Regular cardiac myocyte (primary cell): Measurements from ENCODE around the gene MYOG. TPM values are rescaled to one million over a fixed set of nuclear protein-coding genes. Genes with fewer than 3 reads are reported as not detected.

Experiments used
- total RNA-seq: library from RNA; depleted of rRNA; stranded (reverse); fragments of >200 nt; gene quantifications from 2 replicates; pipeline ENCODE4 v1.2.3, GENCODE V29; 2014

MYOG gene
- not detected in 2 replicates for total RNA-seq

DNA sequence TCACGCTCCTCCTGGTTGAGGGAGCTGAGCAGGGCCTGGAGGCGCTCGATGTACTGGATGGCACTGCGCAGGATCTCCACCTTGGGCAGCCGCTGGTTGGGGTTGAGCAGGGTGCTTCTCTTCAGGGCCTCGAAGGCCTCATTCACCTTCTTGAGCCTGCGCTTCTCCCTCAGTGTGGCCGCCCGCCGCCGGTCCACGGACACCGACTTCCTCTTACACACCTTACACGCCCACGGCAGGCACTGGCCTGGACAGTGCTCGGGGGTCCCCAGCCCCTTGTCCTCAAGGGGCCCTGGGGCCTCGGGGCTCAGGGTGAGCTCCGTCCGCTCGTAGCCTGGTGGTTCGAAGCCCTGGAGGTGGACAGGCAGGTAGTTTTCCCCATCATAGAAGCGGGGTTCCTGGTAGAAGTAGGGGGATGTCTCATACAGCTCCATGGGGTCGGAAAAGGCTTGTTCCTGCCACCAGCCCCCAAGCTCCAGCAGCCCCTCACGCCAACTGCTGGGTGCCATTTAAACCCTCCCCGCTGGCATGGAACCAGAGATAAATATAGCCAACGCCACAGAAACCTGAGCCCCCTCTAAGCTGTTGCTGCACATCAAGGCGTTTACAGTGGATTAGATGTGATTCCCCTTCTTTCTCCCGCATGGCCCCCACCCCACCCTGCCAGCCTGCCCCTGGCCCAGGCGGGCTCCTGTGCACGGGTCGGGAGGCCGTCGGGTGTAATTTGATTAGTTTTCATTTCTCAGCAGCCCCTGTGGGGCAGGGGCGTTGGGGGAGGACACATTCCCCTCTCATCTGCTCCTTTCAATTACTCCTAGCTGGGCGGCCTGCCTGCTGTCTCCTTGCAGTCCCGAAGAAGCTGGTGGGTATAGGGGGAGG is at the start of gene MYOG:
MYOG (minus strand) TSS at position 485 of the 879 bp plus-strand sequence; CDS start at position 434, 51 bp downstream.

DNA sequence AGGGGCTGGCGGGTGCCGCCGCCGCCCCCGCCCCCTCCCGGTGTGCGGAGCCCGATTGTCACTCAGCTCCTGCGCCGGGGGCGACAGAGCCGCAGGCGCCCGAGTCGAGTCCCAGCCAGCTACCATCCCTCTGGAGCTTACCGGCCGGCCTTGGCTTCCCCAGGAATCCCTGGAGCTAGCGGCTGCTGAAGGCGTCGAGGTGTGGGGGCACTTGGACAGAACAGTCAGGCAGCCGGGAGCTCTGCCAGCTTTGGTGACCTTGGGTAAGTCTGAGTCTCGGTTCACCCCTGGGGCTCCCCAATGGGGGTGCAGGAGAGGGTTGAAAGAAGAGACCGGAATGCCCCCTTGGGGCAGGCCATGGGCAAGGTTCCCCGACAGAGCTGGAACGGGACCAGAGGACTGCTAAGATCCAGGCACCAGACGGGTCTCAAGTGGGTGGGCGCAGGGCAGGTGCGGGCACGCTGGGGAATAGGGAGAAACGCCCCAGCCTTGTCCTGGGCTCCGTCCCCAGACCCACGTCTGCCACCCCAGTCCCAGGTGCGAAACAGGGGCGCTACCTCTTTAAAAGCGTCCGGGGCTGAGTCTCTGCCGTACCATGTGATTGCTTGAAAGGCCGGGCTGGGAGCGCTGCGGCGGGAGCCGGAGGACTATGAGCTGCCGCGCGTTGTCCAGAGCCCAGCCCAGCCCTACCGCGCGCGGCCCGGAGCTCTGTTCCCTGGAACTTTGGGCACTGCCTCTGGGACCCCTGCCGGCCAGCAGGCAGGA is 42.0 kb upstream of the MYOG start, which contains the start of gene ADORA1:
ADORA1 (plus strand) TSS at position 61 of the 765 bp plus-strand sequence. CDS start 1,116 bp downstream, outside the sequence.

Other genes with a start within 250 kb of the MYOG start
- 2.8 and 5.6 TPM in 2 replicates for gene RABIF, start 196.9 kb downstream of the MYOG start, total RNA-seq
- 32.4 and 38.1 TPM in 2 replicates for gene KLHL12, start 158.8 kb downstream of the MYOG start, total RNA-seq
- 131 and 140 TPM in 2 replicates for gene ADIPOR1, start 127.7 kb downstream of the MYOG start, total RNA-seq
- gene CYB5R1, start 118.8 kb downstream of the MYOG start, total RNA-seq, result 38.7 and 78.9 TPM in 2 replicates
- 110 and 123 TPM in 2 replicates for gene TMEM183A, start 78.6 kb downstream of the MYOG start, total RNA-seq
- 9.0 and 39.2 TPM in 2 replicates for gene PPFIA4, start 59.5 kb downstream of the MYOG start, total RNA-seq
- gene ADORA1, start 41.7 kb upstream of the MYOG start, total RNA-seq, result 0.38 and 2.0 TPM in 2 replicates
- not detected in 2 replicates for gene MYBPH, start 89.8 kb upstream of the MYOG start, total RNA-seq
- gene CHI3L1, start 100.7 kb upstream of the MYOG start, total RNA-seq, result 0.19 and 5.4 TPM in 2 replicates
- gene CHIT1, start 143.7 kb upstream of the MYOG start, total RNA-seq, result not detected in 2 replicates
- gene BTG2, start 219.5 kb upstream of the MYOG start, total RNA-seq, result 5.9 and 14.7 TPM in 2 replicates